RWPE1 (cell line): ENCODE data around the gene VWA5B1.
"Not testable (repeated sequence)": the region's sequence is repeated elsewhere in the genome, so short reads cannot be mapped to it uniquely, and the experiment has no call there.

ENCODE experiments used
- CTCF ChIA-PET: fragments of 350-600 bp; sonication (Branson Sonifier 250); formaldehyde crosslinking; extraction: SDS; loops from one replicate; lab custom pipeline; 2021; lab: Yijun Ruan, JAX
- POLR2A ChIA-PET: fragments of 400-600 bp; formaldehyde crosslinking; extraction: SDS; loops from one replicate; lab custom pipeline; 2020; ENCODE audit warnings: antibody characterized with exemption; ENCODE audit not compliant: low non-redundant PET; lab: Yijun Ruan, JAX
- DNase-seq: peaks from one replicate; pipeline ENCODE4 v3.0.0; 2012; ENCODE audit warnings: low spot score
- H3K27ac ChIP-seq: fragments of 450-650 bp; 2 replicates; pipeline ENCODE4 v1.5.1; 2017
- CTCF ChIP-seq: fragments of 450-650 bp; conservative IDR thresholded peaks from 2 replicates; pipeline ENCODE4 v1.5.1; 2017; ENCODE audit warnings: low read depth, mild to moderate bottlenecking

VWA5B1 gene

GRCh38 chr1:20271498-20272400 lies 18.9 kb upstream of the VWA5B1 start:
- ChIA-PET POLR2A (no interaction called here), CTCF (no interaction called here)
- no peak for TF ChIP-seq CTCF
- no peak overlapping the region for H3K27ac ChIP-seq
- DNase-seq, result peak; percentile 21

GRCh38 chr1:20273716-20274115 lies 17.0 kb upstream of the VWA5B1 start:
- H3K27ac ChIP-seq, POLR2A ChIA-PET, DNase-seq, CTCF ChIA-PET: not testable (repeated sequence)

GRCh38 chr1:20275319-20275925 lies 15.3 kb upstream of the VWA5B1 start:
- ChIA-PET CTCF (interaction anchor here (1.0 kb wide), 1 partner anchor 81 kb away, joined by 3 read pairs; no protein-coding TSS in a partner anchor), POLR2A (no interaction called here)
- TF ChIP-seq CTCF, result no peak
- DNase-seq, result no peak
- no peak overlapping the region for H3K27ac ChIP-seq

- no peak for DNase-seq
- ChIA-PET POLR2A (no interaction called here), CTCF (interaction anchor here (1.2 kb wide), 1 partner anchor 21 kb away, joined by 3 read pairs; no protein-coding TSS in a partner anchor)
- no peak for TF ChIP-seq CTCF
- H3K27ac ChIP-seq, result no peak overlapping the region
These were observed 14.1 kb upstream of the VWA5B1 start for GRCh38 chr1:20276485-20277159.

- POLR2A ChIA-PET, result no interaction called here
- H3K27ac ChIP-seq, result no peak overlapping the region
- no peak for DNase-seq
- CTCF ChIA-PET, result no interaction called here
- TF ChIP-seq CTCF, result no peak
These were observed 12.0 kb upstream of the VWA5B1 start for GRCh38 chr1:20278692-20279130.

- ChIA-PET POLR2A (no interaction called here), CTCF (no interaction called here)
- no peak for TF ChIP-seq CTCF
- H3K27ac ChIP-seq, result no peak overlapping the region
- DNase-seq, result peak; percentile 71
These were observed 11.2 kb upstream of the VWA5B1 start for GRCh38 chr1:20279509-20279908.
